SK-N-SH (cell line): ENCODE measurements around the gene VAMP5. TPM values are rescaled to one million over a fixed set of nuclear protein-coding genes. Genes with fewer than 3 reads are reported as not detected.

ENCODE experiments used
- CTCF ChIA-PET: fragments of 300-600, 350-600 bp; formaldehyde crosslinking; extraction: SDS; loops from one replicate; lab custom pipeline; 2021; lab: Yijun Ruan, JAX
- POLR2A ChIA-PET: fragments of 350-600 bp; sonication (Branson Sonifier 250); formaldehyde crosslinking; extraction: SDS; loops from one replicate; lab custom pipeline; 2020; ENCODE audit warnings: antibody characterized with exemption, inconsistent platforms; lab: Yijun Ruan, JAX
- DNase-seq: peaks from one replicate; pipeline ENCODE4 v3.0.0; 2012
- H2AFZ ChIP-seq: fragments of 200-600 bp; sonication (generic); 2 replicates; pipeline ENCODE4 v1.8.1; 2016; ENCODE audit warnings: antibody characterized with exemption, mild to moderate bottlenecking, low read depth
- H3F3A ChIP-seq: fragments of 200-600 bp; sonication (generic); replicated peaks from 2 replicates; pipeline ENCODE3; 2016; ENCODE audit warnings: antibody characterized with exemption, mild to moderate bottlenecking; ENCODE audit not compliant: insufficient read depth
- H3K27ac ChIP-seq, 2 experiments: fragments of 200-500 bp in 1 of 2; fragments of 200-600 bp in 1 of 2; sonication (Bioruptor generic) in 1 of 2; sonication (generic), shearing (Covaris generic) in 1 of 2; 2 replicates each; pipeline versions ENCODE4 v1.5.1 to v1.6.1; 2014 to 2016; ENCODE audit warnings: low read depth in 2 of 2, inconsistent platforms in 1 of 2, low read length in 1 of 2, mild to moderate bottlenecking in 1 of 2, mixed read lengths in 1 of 2
- H3K27me3 ChIP-seq: fragments of 200-600 bp; sonication (generic), shearing (Covaris generic); 2 replicates; pipeline ENCODE4 v1.6.1; 2016; ENCODE audit warnings: mixed run types; ENCODE audit not compliant: insufficient read depth
- H3K36me3 ChIP-seq, 2 experiments: fragments of 200-500 bp in 1 of 2; fragments of 200-600 bp in 1 of 2; sonication (Bioruptor generic) in 1 of 2; sonication (generic) in 1 of 2; replicated peaks in 1 of 2; 2 replicates each; pipeline versions ENCODE3 to v1.5.1; 2014 to 2016; ENCODE audit warnings: low read length in 1 of 2, mild to moderate bottlenecking in 1 of 2; ENCODE audit not compliant: insufficient read depth in 2 of 2, control insufficient read depth in 1 of 2
- H3K4me1 ChIP-seq, 2 experiments: fragments of 200-500 bp in 1 of 2; fragments of 200-600 bp in 1 of 2; sonication (Bioruptor generic) in 1 of 2; sonication (generic), shearing (Covaris generic) in 1 of 2; 2 replicates each; pipeline versions ENCODE4 v1.5.1 to v1.6.1; 2014 to 2016; ENCODE audit warnings: low read depth in 1 of 2, low read length in 1 of 2, mixed run types in 1 of 2; ENCODE audit not compliant: insufficient read depth in 2 of 2, control insufficient read depth in 1 of 2
- H3K4me2 ChIP-seq: fragments of 200-600 bp; sonication (generic), shearing (Covaris generic); 2 replicates; pipeline ENCODE4 v1.6.1; 2017; ENCODE audit warnings: mixed run types
- H3K4me3 ChIP-seq, 2 experiments: fragments of 200-500 bp in 1 of 2; fragments of 200-600 bp in 1 of 2; sonication (Bioruptor generic) in 1 of 2; sonication (generic), shearing (Covaris generic) in 1 of 2; 2 replicates each; pipeline versions ENCODE4 v1.5.1 to v1.8.1; 2014 to 2016; ENCODE audit warnings: low read depth in 2 of 2, inconsistent platforms in 1 of 2, low read length in 1 of 2, mild to moderate bottlenecking in 1 of 2, mixed read lengths in 1 of 2, moderate library complexity in 1 of 2
- H3K79me2 ChIP-seq: fragments of 200-600 bp; sonication (generic); 2 replicates; pipeline ENCODE4 v1.8.1; 2017; ENCODE audit warnings: mild to moderate bottlenecking; ENCODE audit not compliant: insufficient read depth
- H3K9ac ChIP-seq: fragments of 200-600 bp; sonication (generic); 2 replicates; pipeline ENCODE4 v1.6.1; 2017; ENCODE audit warnings: mixed run types
- H3K9me2 ChIP-seq: fragments of 200-600 bp; sonication (generic); 2 replicates; pipeline ENCODE4 v1.6.1; 2017; ENCODE audit warnings: mixed run types
- H3K9me3 ChIP-seq: fragments of 200-600 bp; sonication (generic); 2 replicates; pipeline ENCODE4 v1.6.1; 2017; ENCODE audit warnings: mixed run types, mild to moderate bottlenecking, moderate library complexity
- H4K20me1 ChIP-seq: fragments of 200-600 bp; sonication (generic); 2 replicates; pipeline ENCODE4 v1.6.1; 2017; ENCODE audit warnings: mild to moderate bottlenecking, mixed run types; ENCODE audit not compliant: insufficient read depth
- CTCF ChIP-seq: fragments of 200-600 bp; sonication (generic); IDR thresholded peaks from 2 replicates; pipeline ENCODE4 v1.6.1; 2017; ENCODE audit warnings: antibody characterized with exemption, mild to moderate bottlenecking, moderate library complexity
- ELF1 ChIP-seq: IDR thresholded peaks from 2 replicates; pipeline ENCODE4 v1.4.0; 2012
- EP300 ChIP-seq, 2 experiments: IDR thresholded peaks; 2 replicates each; pipeline versions ENCODE4 v1.4.0 to v1.6.1; 2012; ENCODE audit warnings: borderline replicate concordance in 1 of 2, low read depth in 1 of 2, low read length in 1 of 2
- EZH2phosphoT487 ChIP-seq: fragments of 200-600 bp; sonication (generic); IDR thresholded peaks from 2 replicates; pipeline ENCODE4 v1.6.1; 2017; ENCODE audit warnings: low read depth, mixed run types, mild to moderate bottlenecking, antibody characterized with exemption, moderate library complexity, borderline replicate concordance
- FOSL2 ChIP-seq: IDR thresholded peaks from 2 replicates; pipeline ENCODE4 v1.4.0; 2012; ENCODE audit warnings: low read depth, mild to moderate bottlenecking, moderate library complexity, borderline replicate concordance
- GABPA ChIP-seq: IDR thresholded peaks from 2 replicates; pipeline ENCODE4 v1.4.0; 2012; ENCODE audit warnings: low read depth, mild to moderate bottlenecking
- IRF3 ChIP-seq: fragments of 150-350 bp; IDR thresholded peaks from 2 replicates; pipeline ENCODE4 v1.6.1; 2016; ENCODE audit warnings: mild to moderate bottlenecking, low read depth, low read length
- JUND ChIP-seq: IDR thresholded peaks from 2 replicates; pipeline ENCODE4 v1.4.0; 2012
- MAX ChIP-seq: IDR thresholded peaks from 2 replicates; pipeline ENCODE4 v1.4.0; 2012; ENCODE audit warnings: low read depth
- NFIC ChIP-seq: IDR thresholded peaks from 2 replicates; pipeline ENCODE4 v1.4.0; 2012; ENCODE audit warnings: borderline replicate concordance
- NRF1 ChIP-seq: IDR thresholded peaks from 2 replicates; pipeline ENCODE4 v1.6.1; 2012; ENCODE audit warnings: low read depth, mild to moderate bottlenecking, low read length
- PBX3 ChIP-seq: IDR thresholded peaks from 2 replicates; pipeline ENCODE4; 2012
- RAD21 ChIP-seq: IDR thresholded peaks from 2 replicates; pipeline ENCODE4 v1.6.1; 2012; ENCODE audit warnings: mild to moderate bottlenecking, low read length
- RCOR1 ChIP-seq: fragments of 150-350 bp; IDR thresholded peaks from 2 replicates; pipeline ENCODE4 v1.6.1; 2017; ENCODE audit warnings: antibody characterized with exemption, low read length
- REST ChIP-seq: IDR thresholded peaks from 2 replicates; pipeline ENCODE4 v1.6.1; 2012; ENCODE audit warnings: mild to moderate bottlenecking, low read depth, low read length, moderate library complexity
- RFX5 ChIP-seq: IDR thresholded peaks from 2 replicates; pipeline ENCODE4 v1.6.1; 2012; ENCODE audit warnings: mild to moderate bottlenecking, improper control_type of control experiment, low read length
- RXRA ChIP-seq: IDR thresholded peaks from 2 replicates; pipeline ENCODE4 v1.4.0; 2012; ENCODE audit warnings: low read depth, mild to moderate bottlenecking, borderline replicate concordance
- SMC3 ChIP-seq: IDR thresholded peaks from 2 replicates; pipeline ENCODE4 v1.6.1; 2012; ENCODE audit warnings: low read depth, low read length, improper control_type of control experiment
- TCF12 ChIP-seq: IDR thresholded peaks from 2 replicates; pipeline ENCODE4 v1.4.0; 2012
- YY1 ChIP-seq: IDR thresholded peaks from 2 replicates; pipeline ENCODE4 v1.4.0; 2012; ENCODE audit warnings: low read depth, mild to moderate bottlenecking
- WGBS: methylation state at CpG from one replicate; pipeline ENCODE4 v1.1.6; 2017; ENCODE audit warnings: low lambda C conversion rate; 5-methylcytosine and 5-hydroxymethylcytosine counted together
- polyA plus RNA-seq, 3 experiments: library from polyadenylated mRNA; depleted of rRNA; stranded (reverse); fragments of >200 nt; gene quantifications; 2 replicates each; pipeline ENCODE4 v1.2.3, GENCODE V29; 2012

The VAMP5 gene
- polyA plus RNA-seq, 1 of the 3 experiments (the other 2 are of a cell fraction): 12.0 TPM

DNA sequence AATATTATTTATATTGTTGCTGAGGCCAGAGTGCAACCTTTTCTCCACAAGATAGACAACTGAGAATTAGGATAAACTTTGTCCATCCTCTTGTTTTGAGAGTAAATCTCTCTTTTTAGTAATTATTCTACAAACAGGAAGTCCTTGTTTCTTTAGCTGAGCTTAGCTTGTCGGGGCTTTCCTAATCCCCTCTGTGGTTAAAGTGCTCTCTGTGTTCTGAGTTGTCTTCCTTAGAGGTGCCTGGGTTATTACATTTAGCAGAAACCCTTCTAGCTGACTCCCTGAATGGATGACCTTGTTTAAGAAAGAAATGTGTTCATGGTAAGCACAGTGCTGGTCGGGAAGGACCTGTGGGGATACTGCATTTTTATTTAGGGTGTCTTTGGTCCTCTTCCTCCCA lies 44.4 kb downstream of the VAMP5 start (continued):
- TF ChIP-seq REST (no peak), PBX3 (no peak), FOSL2 (no peak), IRF3 (no peak), RAD21 (no peak)

- no peak overlapping the region for H3K27ac ChIP-seq
- peaks cover 8% of the 10 kb centered on the region; the same call in 1 of the 2 replicates for H4K20me1 ChIP-seq
- H3K9ac ChIP-seq: no peak overlapping the region
- peaks cover 27% of the 10 kb centered on the region for H3K79me2 ChIP-seq
- no peaks in the 10 kb centered on the region for H3K4me1 ChIP-seq
- H3K36me3 ChIP-seq: peaks cover 36 to 66% of the 10 kb centered on the region in 2 experiments
- no peak overlapping the region for H3K4me3 ChIP-seq
- H3F3A ChIP-seq: peaks cover 23% of the 10 kb centered on the region
- no peaks in the 10 kb centered on the region for H3K27me3 ChIP-seq
- ChIA-PET CTCF (interaction anchor here (0.8 kb wide), 1 partner anchor 97 kb away, joined by 3 read pairs; no protein-coding TSS in a partner anchor), POLR2A (no interaction called here)
- no peaks in the 10 kb centered on the region for H3K9me3 ChIP-seq
- 76% methylated on average over 3 of the region's 3 CpGs for WGBS
- no peak for DNase-seq
- H2AFZ ChIP-seq: no peak overlapping the region
- H3K9me2 ChIP-seq: no peaks in the 10 kb centered on the region
- no peak overlapping the region for H3K4me2 ChIP-seq
- TF ChIP-seq TCF12: no peak
- no peak for TF ChIP-seq CTCF
- TF ChIP-seq NRF1: no peak
- no peak for TF ChIP-seq ELF1
- TF ChIP-seq GABPA: no peak
- no peak for TF ChIP-seq SMC3
- TF ChIP-seq PBX3: no peak
- no peak for TF ChIP-seq JUND
- TF ChIP-seq RCOR1: no peak
- no peak for TF ChIP-seq EP300 (IDR thresholded peaks at IDR 0.05; ENCODE audit: borderline replicate concordance in 1 of 2, low read depth in 1 of 2, low read length in 1 of 2)
- no peak for TF ChIP-seq MAX
- TF ChIP-seq YY1: no peak
- TF ChIP-seq RXRA: no peak
- no peak for TF ChIP-seq RFX5
- TF ChIP-seq IRF3: no peak
- TF ChIP-seq NFIC: no peak
- no peak for TF ChIP-seq EZH2phosphoT487
Observed at GRCh38 chr2:85631316-85631715, 47.1 kb downstream of the VAMP5 start.
